ENCODE results near the gene PIWIL1. TPM values are rescaled to one million over a fixed set of nuclear protein-coding genes. Genes with fewer than 3 reads are reported as not detected.

Gene PIWIL1
- total RNA-seq, 1 experiment from 2014 or later: 0.02 TPM

Other genes with a start within 250 kb of the PIWIL1 start
- not detected in 2 replicates for gene FZD10, start 175.4 kb upstream of the PIWIL1 start, total RNA-seq (2014; rRNA removed; shearing (Covaris generic))

Measured in NCI-H460 (cell line).